ENCODE results near the gene KIF26A. TPM values are rescaled to one million over a fixed set of nuclear protein-coding genes. Genes with fewer than 3 reads are reported as not detected.

Gene KIF26A
- total RNA-seq, 1 donor from 2014 or later = 0.26 TPM

DNA sequence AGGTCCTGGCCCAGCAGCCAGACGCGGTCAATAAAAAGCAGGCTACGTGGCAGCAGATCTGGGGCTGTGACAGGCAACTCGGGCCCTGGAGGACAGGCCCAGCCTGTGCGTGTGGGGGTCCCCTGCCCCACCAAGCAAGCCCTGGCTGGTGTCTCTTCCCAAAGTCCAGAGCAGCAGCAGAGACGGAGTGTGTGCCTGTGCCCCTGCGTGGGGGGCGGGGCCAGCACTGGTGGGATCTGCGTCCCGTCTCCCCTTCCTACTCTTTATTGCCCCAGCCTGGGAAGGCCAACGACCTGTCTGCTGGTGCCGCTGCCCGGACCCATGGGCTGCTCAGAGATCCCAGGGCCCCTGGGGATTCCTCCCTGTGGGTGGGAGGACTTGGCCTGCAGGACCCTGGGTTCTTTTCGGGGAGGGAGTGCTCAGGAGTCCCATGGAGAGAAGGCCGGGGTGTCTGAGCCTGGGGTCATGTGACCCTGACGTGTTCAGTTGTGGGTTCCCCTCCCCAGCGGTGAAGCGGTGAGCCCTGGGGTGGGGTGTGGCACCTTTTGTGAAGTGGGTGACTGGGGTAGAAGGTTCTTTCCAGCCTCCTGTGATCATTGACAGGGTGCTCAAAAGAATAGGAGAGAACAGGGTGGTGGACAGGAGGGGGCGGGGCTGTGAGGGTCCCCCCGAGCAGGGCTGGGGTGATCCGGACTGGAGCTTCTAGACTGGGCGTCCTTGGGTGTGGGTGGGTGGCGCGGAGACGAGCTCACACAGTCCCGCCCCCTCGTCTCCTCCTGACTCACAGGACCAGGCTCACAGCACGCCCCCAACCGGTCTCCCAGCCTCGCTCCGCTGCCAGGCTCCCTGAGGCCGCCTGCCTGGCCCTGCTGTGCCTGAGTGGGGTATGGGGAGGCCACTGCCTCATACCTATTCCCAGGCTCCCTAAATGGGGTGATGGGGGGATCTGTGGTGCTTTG, 30.5 kb upstream of the KIF26A start:
- H3K36me3 ChIP-seq (ENCODE audit: control insufficient read depth, insufficient read depth, low read length) = no peaks in the 10 kb centered on the region
- TF ChIP-seq, protein P1, sequence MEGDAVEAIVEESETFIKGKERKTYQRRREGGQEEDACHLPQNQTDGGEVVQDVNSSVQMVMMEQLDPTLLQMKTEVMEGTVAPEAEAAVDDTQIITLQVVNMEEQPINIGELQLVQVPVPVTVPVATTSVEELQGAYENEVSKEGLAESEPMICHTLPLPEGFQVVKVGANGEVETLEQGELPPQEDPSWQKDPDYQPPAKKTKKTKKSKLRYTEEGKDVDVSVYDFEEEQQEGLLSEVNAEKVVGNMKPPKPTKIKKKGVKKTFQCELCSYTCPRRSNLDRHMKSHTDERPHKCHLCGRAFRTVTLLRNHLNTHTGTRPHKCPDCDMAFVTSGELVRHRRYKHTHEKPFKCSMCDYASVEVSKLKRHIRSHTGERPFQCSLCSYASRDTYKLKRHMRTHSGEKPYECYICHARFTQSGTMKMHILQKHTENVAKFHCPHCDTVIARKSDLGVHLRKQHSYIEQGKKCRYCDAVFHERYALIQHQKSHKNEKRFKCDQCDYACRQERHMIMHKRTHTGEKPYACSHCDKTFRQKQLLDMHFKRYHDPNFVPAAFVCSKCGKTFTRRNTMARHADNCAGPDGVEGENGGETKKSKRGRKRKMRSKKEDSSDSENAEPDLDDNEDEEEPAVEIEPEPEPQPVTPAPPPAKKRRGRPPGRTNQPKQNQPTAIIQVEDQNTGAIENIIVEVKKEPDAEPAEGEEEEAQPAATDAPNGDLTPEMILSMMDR (IDR thresholded peaks at IDR 0.05; ENCODE audit: insufficient read depth, low read length, severe bottlenecking) = peak; percentile 48
- no peak for FAIRE-seq
- H3K27me3 ChIP-seq (ENCODE audit: control insufficient read depth, insufficient read depth, low read length) = peaks cover 1% of the 10 kb centered on the region
- DNase-seq (ENCODE audit: low read depth) = peak; percentile 68
- H3K4me3 ChIP-seq (ENCODE audit: low read depth, low read length) = peak overlapping the region; percentile 15

DNA sequence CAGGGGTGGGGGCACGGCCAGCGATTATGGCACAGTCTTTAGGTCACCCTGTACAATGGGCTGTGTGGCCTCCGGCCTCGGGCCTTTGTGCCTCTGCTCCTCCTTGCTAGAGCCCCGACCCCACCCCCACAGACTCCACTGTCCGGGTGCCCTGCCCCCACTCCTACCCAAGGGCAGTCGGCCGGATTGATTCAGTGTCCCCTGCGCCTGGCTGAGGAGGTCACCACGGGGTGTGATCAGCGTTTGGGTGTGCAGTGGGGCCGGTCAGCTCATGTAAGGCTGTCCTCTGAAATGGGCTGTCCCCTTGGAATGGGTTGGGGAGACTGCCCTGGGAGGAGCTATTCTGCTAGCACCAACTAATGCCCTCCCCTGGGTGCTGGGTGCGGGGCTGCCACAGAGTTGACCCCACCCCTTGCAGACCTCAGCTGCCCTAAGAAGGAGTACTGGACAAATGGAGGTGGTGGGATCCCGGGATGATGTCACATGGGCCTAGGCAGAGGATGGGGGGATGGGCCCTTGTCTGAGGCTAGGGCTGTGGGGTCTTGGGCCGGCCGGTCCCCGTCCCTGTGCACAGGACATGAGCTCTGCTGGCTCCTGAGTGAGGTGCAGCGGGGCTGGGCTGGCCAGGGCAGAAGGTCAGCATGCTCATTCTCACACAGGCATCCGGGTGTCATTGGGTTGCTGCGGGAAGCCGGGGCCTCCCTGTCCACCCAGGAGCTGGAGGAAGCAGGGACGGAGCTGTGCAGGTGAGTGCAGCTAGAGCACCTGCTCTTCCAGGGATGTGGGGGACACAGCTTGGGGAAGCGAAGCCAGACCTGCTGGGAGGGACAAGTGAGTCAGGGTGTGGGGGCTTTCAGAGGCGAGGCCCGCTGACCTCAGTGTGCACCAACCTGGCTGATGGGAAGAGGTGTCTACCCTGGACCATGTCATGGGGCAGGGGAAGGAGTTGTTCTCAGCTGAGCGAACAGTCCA, 29.5 kb upstream of the KIF26A start:
- FAIRE-seq (peak; percentile 72), DNase-seq (ENCODE audit: low read depth) (no peak)
- TF ChIP-seq, protein P1 (IDR thresholded peaks at IDR 0.05; ENCODE audit: insufficient read depth, low read length, severe bottlenecking) = no peak
- peaks cover 1% of the 10 kb centered on the region for H3K27me3 ChIP-seq (ENCODE audit: control insufficient read depth, insufficient read depth, low read length)
- no peaks in the 10 kb centered on the region for H3K36me3 ChIP-seq (ENCODE audit: control insufficient read depth, insufficient read depth, low read length)
- peak overlapping the region; percentile 15 for H3K4me3 ChIP-seq (ENCODE audit: low read depth, low read length)

DNA sequence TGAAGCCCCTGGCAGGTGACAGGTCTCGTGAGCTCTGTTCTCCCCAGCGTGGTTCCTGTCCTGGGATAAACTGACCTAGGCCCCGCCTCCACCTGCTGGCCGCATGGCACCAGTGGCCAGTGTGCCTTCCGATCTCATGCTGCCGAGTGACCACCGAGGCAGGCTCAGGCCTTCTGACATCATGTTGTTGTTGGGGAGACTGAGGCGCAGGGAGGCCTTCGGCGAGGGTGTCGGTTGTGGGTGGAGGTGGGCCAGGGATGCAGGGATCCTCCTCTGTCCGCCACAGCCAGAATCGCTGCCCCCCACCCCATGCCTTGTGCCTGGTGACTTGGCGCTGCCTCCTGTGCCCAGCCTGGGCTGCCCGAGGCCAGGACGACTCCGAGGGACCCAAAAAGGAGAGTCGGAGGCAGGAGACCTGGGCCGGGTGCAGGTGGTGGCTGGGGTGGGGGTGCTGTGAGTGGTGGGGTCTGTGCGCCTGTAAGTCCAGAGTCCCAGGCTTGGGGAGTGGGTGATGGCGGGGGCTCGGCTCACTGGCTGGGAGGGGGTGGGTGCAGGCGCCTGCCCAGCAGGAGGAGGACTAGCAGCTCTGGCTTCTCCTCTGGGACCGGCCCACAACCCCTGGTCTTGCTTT, 28.5 kb upstream of the KIF26A start:
- no peak for FAIRE-seq

DNA sequence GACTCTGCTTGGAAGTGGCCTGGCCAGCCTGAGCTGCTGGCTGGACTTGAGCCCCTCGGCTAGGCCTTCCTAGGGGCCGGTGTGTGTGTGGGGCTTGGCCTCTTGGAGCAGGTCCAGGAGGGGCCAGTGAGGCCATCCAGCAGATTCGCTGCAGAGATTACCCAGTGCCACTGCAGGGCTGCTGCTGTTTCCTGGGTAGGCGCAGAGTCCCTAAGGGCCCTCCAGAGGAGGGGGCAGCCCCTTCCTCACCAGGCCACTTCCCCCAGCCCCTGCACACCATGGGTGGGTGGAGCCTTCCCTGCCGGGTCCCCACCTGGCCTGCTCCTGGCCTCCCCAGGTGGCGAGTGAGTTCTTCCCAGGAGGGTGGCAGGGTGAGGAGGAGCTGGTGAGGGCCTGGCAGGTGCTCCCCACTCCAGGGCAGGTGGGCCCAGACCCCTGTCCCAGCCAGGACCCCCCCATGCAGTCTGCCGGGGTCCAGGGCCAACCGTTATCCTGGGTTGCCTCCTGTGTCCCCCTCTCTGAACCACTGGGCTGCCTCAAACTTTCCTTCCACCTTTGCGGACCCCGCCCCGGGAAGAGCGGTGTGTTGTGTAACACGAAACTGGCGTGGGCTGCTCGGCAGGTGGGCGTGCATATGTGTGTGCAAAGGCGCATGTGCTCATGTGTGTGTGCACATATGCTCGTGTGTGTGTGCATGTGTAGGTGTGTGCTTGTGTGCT, 27.7 kb upstream of the KIF26A start:
- Histone ChIP-seq H3K4me3 (ENCODE audit: low read depth, low read length) (no peak overlapping the region), H3K27me3 (ENCODE audit: control insufficient read depth, insufficient read depth, low read length) (peaks cover 1% of the 10 kb centered on the region), H3K36me3 (ENCODE audit: control insufficient read depth, insufficient read depth, low read length) (no peaks in the 10 kb centered on the region)
- TF ChIP-seq, protein P1 (IDR thresholded peaks at IDR 0.05; ENCODE audit: insufficient read depth, low read length, severe bottlenecking) = no peak
- peak; percentile 9 for DNase-seq (ENCODE audit: low read depth)
- peak; percentile 7 for FAIRE-seq

More for the DNA sequence above, 28.5 kb upstream of the KIF26A start:
- Histone ChIP-seq H3K4me3 (ENCODE audit: low read depth, low read length) (no peak overlapping the region), H3K27me3 (ENCODE audit: control insufficient read depth, insufficient read depth, low read length) (peaks cover 1% of the 10 kb centered on the region), H3K36me3 (ENCODE audit: control insufficient read depth, insufficient read depth, low read length) (no peaks in the 10 kb centered on the region)
- TF ChIP-seq, protein P1 (IDR thresholded peaks at IDR 0.05; ENCODE audit: insufficient read depth, low read length, severe bottlenecking) = no peak
- no peak for DNase-seq (ENCODE audit: low read depth)

Data from bronchial epithelial cell (primary cell).